WERI-Rb-1 (cell line): ENCODE data around the gene VWA2.

Source experiments
- DNase-seq: peaks from one replicate; pipeline ENCODE4 v3.0.0-alpha.2; 2020
- H3K27ac ChIP-seq: fragments of 250-450 bp; sonication (Bioruptor Pico); 2 replicates; pipeline ENCODE4 v1.5.1; 2020; ENCODE audit warnings: mild to moderate bottlenecking, moderate library complexity
- H3K27me3 ChIP-seq: fragments of 250-450 bp; sonication (Bioruptor Pico); 2 replicates; pipeline ENCODE4 v1.5.1; 2021; ENCODE audit warnings: mild to moderate bottlenecking, low read depth, moderate library complexity; ENCODE audit not compliant: insufficient read depth, severe bottlenecking
- H3K36me3 ChIP-seq: fragments of 250-450 bp; sonication (Bioruptor Pico); 2 replicates; pipeline ENCODE4 v1.5.1; 2020; ENCODE audit warnings: mild to moderate bottlenecking, moderate library complexity
- H3K4me3 ChIP-seq: 2 replicates; pipeline ENCODE4 v1.5.1; 2011; ENCODE audit warnings: low read depth, mild to moderate bottlenecking, control low read depth, low read length
- H3K9me3 ChIP-seq: fragments of 250-450 bp; sonication (Bioruptor Pico); 2 replicates; pipeline ENCODE4 v1.5.1; 2021; ENCODE audit warnings: mild to moderate bottlenecking, moderate library complexity; ENCODE audit not compliant: severe bottlenecking
- TF ChIP-seq, protein P1 (sequence below): IDR thresholded peaks from 2 replicates; pipeline ENCODE4 v1.5.1; 2011; ENCODE audit warnings: low read depth, mild to moderate bottlenecking, control low read depth, inconsistent platforms, low read length

Gene VWA2

DNA sequence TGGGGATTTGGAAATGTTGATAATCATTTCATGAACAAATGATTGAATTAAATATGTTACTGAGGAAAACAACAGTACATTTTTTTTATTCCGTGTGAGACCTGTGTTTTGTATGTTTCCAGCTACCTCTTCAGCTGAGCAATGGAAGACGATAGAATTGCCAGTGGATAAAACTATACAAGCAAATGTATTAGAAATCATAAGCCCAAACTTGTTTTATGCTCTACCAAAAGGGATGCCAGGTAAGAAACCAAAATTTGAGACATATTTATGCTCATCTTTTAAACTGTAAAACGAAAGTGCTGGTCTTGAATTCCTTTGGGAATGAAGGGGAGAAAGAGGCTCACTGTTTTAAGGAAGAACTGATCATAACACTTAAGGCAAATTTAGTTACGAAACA is 17.8 kb upstream of the VWA2 start:
- Histone ChIP-seq H3K36me3 (no peaks in the 10 kb centered on the region), H3K9me3 (no peaks in the 10 kb centered on the region), H3K27ac (no peak overlapping the region), H3K27me3 (no peaks in the 10 kb centered on the region), H3K4me3 (no peak overlapping the region)
- no peak for DNase-seq
- TF ChIP-seq, protein P1, sequence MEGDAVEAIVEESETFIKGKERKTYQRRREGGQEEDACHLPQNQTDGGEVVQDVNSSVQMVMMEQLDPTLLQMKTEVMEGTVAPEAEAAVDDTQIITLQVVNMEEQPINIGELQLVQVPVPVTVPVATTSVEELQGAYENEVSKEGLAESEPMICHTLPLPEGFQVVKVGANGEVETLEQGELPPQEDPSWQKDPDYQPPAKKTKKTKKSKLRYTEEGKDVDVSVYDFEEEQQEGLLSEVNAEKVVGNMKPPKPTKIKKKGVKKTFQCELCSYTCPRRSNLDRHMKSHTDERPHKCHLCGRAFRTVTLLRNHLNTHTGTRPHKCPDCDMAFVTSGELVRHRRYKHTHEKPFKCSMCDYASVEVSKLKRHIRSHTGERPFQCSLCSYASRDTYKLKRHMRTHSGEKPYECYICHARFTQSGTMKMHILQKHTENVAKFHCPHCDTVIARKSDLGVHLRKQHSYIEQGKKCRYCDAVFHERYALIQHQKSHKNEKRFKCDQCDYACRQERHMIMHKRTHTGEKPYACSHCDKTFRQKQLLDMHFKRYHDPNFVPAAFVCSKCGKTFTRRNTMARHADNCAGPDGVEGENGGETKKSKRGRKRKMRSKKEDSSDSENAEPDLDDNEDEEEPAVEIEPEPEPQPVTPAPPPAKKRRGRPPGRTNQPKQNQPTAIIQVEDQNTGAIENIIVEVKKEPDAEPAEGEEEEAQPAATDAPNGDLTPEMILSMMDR = no peak

DNA sequence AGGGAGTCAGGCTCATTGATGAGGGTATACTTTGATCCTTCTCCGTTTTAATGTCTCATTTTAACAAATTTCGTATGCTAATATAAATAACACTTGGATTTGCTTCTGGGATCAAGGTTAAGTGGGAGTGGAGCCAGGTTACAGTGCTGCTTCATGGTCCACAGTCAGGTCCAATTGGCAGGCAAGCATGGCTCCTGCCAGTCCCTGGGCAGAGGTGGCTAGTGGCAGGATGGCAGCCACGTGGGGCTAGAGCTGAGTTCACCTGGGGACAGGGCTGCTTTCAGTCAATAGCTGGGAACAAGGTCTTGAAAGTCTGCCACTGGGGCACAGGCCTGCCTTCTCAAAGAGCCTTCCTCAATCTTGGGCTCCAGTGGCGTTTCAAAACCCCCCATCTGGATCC is 16.0 kb upstream of the VWA2 start:
- Histone ChIP-seq H3K9me3 (no peaks in the 10 kb centered on the region), H3K27ac (no peak overlapping the region), H3K4me3 (no peak overlapping the region), H3K27me3 (no peaks in the 10 kb centered on the region), H3K36me3 (no peaks in the 10 kb centered on the region)
- no peak for DNase-seq
- TF ChIP-seq, protein P1 = no peak

DNA sequence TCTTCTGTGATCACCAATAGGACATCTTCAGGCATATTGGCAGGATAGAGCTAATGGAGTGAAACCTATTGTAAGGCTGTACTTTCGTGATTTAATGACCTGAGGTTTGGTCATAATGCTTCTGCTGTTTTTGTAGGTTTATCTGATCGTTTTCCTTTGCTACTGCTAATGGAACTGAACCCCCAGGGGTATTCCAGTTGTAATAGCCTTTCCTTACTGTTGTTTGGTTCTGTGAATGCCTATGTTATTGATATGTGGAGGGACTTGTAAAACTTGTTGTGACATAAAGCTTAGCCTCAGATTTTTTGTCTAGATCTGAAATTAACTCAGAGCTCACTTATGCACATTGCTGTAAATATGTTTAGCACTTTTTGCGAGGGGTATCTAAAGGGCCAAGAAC is 10.9 kb upstream of the VWA2 start:
- Histone ChIP-seq H3K4me3 (no peak overlapping the region), H3K27ac (no peak overlapping the region), H3K9me3 (no peaks in the 10 kb centered on the region), H3K27me3 (no peaks in the 10 kb centered on the region), H3K36me3 (no peaks in the 10 kb centered on the region)
- TF ChIP-seq, protein P1 = no peak
- no peak for DNase-seq

DNA sequence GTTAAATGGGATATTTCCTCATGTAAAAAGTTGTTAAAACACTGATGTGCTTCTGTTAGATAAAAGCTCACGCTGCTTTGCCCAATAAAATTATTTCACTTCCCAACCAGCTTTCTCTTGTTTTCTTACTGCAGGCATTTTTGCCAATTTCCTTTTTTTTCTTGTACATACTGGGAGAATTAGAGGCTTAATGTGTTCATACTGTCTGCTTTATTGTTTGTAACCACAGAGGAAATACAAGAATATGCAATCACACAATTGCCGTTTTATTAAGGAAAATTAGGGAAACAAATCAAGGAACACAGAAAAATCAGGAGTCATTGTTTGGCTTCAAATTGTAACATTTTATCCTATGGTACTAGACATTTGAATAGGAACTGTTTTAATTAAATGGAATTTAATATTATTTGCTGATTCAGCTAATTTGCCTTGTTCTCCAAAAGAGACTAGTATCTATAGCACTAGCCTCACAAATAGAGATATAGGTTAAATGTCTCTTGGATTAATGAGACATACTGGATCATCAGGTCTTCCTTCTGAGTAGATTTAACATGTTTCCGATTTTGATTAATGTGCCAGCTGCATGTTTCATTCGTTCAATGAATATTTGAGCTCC is 6.4 kb upstream of the VWA2 start:
- Histone ChIP-seq H3K4me3 (no peak overlapping the region), H3K36me3 (no peaks in the 10 kb centered on the region), H3K9me3 (no peaks in the 10 kb centered on the region), H3K27me3 (peaks cover 7% of the 10 kb centered on the region), H3K27ac (no peak overlapping the region)
- no peak for DNase-seq
- TF ChIP-seq, protein P1 = no peak

DNA sequence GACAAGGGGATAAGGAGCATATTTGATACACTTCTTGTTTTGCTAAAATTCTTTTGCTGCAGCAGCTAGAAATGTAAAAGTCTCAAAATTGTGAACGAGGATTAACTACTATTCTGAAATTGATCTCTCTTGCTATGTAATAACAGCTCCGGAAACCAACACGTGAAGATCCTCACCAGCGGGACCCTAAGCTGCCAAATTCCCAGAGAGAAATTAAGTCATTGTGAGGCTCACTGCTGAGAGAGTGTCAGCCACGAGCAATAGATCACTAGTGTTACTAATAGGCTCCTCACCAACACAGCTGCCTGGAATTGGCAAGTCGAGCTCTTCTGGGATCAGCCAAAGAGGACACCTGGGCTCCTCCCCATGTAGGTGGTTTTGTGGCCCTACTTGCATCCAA is 5.6 kb upstream of the VWA2 start:
- peaks cover 12% of the 10 kb centered on the region for H3K27me3 ChIP-seq
- no peaks in the 10 kb centered on the region for H3K36me3 ChIP-seq
- H3K9me3 ChIP-seq = no peaks in the 10 kb centered on the region
- H3K4me3 ChIP-seq = no peak overlapping the region
- no peak overlapping the region for H3K27ac ChIP-seq
- DNase-seq = no peak
- TF ChIP-seq, protein P1 = no peak

DNA sequence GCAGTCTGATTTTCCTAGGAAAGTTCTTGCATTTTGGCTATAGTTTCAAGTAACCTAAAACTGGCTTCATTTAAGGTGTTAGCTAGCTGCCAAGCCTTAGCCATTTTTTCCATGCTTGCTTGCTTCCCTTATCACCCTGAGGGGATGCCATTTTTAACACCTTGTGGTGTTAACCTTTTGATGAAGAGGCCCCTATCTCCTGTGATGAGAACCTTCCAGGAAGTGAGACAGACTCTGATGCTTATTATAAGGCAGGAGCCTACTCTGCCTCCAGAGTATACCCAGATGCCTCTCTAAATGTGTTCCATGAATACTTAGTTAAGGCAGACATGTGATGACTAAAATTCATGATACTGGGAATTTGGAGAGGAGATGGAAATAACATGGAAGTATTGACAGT is 4.9 kb upstream of the VWA2 start:
- Histone ChIP-seq H3K9me3 (no peaks in the 10 kb centered on the region), H3K36me3 (no peaks in the 10 kb centered on the region), H3K27me3 (peaks cover 19% of the 10 kb centered on the region), H3K4me3 (no peak overlapping the region), H3K27ac (no peak overlapping the region)
- TF ChIP-seq, protein P1 = no peak
- no peak for DNase-seq
